Memory B cell (primary cell): ENCODE results near the gene FAM193B.
A peak's percentile ranks its signal among the peaks of the same experiment; 100 is the strongest.

Experiments used
- ATAC-seq: fragments of 150-1000 bp; cut with Tn5 transposase; 2 replicates; pipeline ENCODE4 v1.10.0; 2021; ENCODE audit warnings: low read depth, mild to moderate bottlenecking, moderate library complexity
- DNase-seq, 2 donors: peaks; one replicate each; pipeline ENCODE4 v3.0.0; 2022; ENCODE audit warnings: low spot score in 2 of 2
- H3K27ac Mint-ChIP-seq: one replicate; pipeline ENCODE4 v1.8.0; 2022; ENCODE audit warnings: mild to moderate bottlenecking, moderate library complexity, mixed read lengths
- H3K27me3 Mint-ChIP-seq: one replicate; pipeline ENCODE4 v1.8.0; 2022; ENCODE audit warnings: mixed read lengths
- H3K36me3 Mint-ChIP-seq: one replicate; pipeline ENCODE4 v1.8.0; 2022; ENCODE audit warnings: mild to moderate bottlenecking, mixed read lengths
- H3K4me1 Mint-ChIP-seq: one replicate; pipeline ENCODE4 v1.8.0; 2022; ENCODE audit warnings: mixed read lengths
- H3K4me3 Mint-ChIP-seq: one replicate; pipeline ENCODE4 v1.8.0; 2022; ENCODE audit warnings: mild to moderate bottlenecking, moderate library complexity, mixed read lengths
- H3K9me3 Mint-ChIP-seq: one replicate; pipeline ENCODE4 v1.8.0; 2022; ENCODE audit warnings: mixed read lengths

The FAM193B gene

DNA sequence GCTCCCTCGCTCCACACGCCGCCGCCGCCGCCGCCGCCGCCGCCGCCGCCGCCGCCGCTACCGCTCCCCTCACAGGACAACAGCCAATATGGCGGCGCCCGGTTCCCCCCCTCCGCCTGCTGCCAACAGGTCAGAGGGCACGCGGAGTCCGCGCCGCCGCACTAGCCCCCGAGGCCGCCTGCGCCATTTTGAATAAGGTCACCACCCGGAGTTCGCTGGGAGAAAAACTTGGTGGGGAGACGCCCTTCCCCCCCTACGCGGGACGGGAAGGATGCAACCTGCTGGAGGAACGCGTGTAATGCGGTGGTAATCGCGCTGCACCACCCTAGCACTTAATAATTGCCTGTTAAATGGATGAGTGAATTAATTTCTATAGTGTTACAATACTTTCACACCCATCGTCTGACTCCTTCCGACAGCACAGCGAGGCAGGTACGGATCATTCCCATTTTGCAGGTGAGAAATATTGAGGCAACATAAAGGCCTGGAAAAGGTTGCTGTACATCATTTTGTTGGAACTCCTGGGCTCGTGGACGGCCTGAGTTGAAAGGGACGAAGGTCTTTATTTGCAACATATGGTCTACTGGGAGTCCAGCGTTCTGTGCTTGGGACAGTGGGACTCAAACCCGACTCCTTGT is at the start of gene FAM193B:
Gene FAM193B, minus strand, starts transcription at position 90 of the 638 bp plus-strand sequence. CDS start 105 bp downstream, outside the sequence.
- Mint-ChIP-seq H3K27ac (peak within 1 kb of the TSS; percentile 80), H3K4me3 (peak within 1 kb of the TSS; percentile 83), H3K27me3 (no peaks in the 10 kb centered on the region), H3K9me3 (no peaks in the 10 kb centered on the region), H3K36me3 (peaks cover 3% of the 10 kb centered on the region), H3K4me1 (peaks cover 21% of the 10 kb centered on the region)
- DNase-seq (peak; percentile 91 to 96), ATAC-seq (peak; percentile 97)

- Mint-ChIP-seq H3K4me1 (peaks cover 32% of the 10 kb centered on the region), H3K4me3 (no peak overlapping the region), H3K27me3 (no peaks in the 10 kb centered on the region), H3K9me3 (no peaks in the 10 kb centered on the region), H3K27ac (no peak overlapping the region), H3K36me3 (peaks cover 2% of the 10 kb centered on the region)
- DNase-seq (no peak), ATAC-seq (no peak)
Measured at GRCh38 chr5:177604116-177604521, 49.8 kb upstream of the FAM193B start.

- peaks cover 2% of the 10 kb centered on the region for H3K36me3 Mint-ChIP-seq
- H3K4me3 Mint-ChIP-seq, result no peak overlapping the region
- H3K27ac Mint-ChIP-seq, result peak overlapping the region; percentile 49
- ATAC-seq (no peak), DNase-seq (no peak)
- no peaks in the 10 kb centered on the region for H3K27me3 Mint-ChIP-seq
- H3K4me1 Mint-ChIP-seq, result peaks cover 35% of the 10 kb centered on the region
- H3K9me3 Mint-ChIP-seq, result no peaks in the 10 kb centered on the region
Measured at GRCh38 chr5:177603631-177604030, 49.3 kb upstream of the FAM193B start.

- ATAC-seq, result no peak
- Mint-ChIP-seq H3K4me3 (no peak overlapping the region), H3K36me3 (peaks cover 2% of the 10 kb centered on the region), H3K27me3 (no peaks in the 10 kb centered on the region), H3K4me1 (peaks cover 38% of the 10 kb centered on the region), H3K27ac (peak overlapping the region; percentile 49), H3K9me3 (no peaks in the 10 kb centered on the region)
- no peak for DNase-seq
Measured at GRCh38 chr5:177602458-177602830, 48.1 kb upstream of the FAM193B start.

- DNase-seq (no peak), ATAC-seq (no peak)
- peaks cover 34% of the 10 kb centered on the region for H3K4me1 Mint-ChIP-seq
- H3K27me3 Mint-ChIP-seq, result no peaks in the 10 kb centered on the region
- H3K27ac Mint-ChIP-seq, result peak overlapping the region; percentile 49
- H3K36me3 Mint-ChIP-seq, result peaks cover 2% of the 10 kb centered on the region
- H3K9me3 Mint-ChIP-seq, result no peaks in the 10 kb centered on the region
- H3K4me3 Mint-ChIP-seq, result peak overlapping the region; percentile 92
Measured at GRCh38 chr5:177601577-177602457, 47.5 kb upstream of the FAM193B start.

DNA sequence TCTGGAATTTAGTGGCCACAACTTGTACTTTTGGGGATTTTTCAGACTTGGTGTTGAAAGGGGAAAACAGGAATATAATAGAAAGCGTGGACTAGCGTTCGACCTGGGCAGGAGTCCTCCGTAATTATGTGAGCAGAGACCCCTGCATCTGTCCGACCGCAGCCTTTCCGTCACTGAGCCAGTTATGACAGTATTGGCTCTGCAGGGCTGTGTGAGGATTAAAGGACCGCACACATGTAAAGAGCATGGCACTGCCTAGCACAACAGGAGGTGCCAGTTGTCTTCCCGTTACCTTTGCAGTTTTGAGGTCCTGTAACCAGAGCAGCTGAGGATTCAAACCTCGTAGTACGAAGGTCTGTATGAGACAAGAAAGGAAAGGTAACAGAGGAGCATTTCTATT is 46.8 kb upstream of the FAM193B start:
- peaks cover 6% of the 10 kb centered on the region for H3K36me3 Mint-ChIP-seq
- peaks cover 28% of the 10 kb centered on the region for H3K4me1 Mint-ChIP-seq
- H3K9me3 Mint-ChIP-seq, result no peaks in the 10 kb centered on the region
- peak overlapping the region; percentile 92 for H3K27ac Mint-ChIP-seq
- no peak for DNase-seq
- ATAC-seq, result no peak
- no peaks in the 10 kb centered on the region for H3K27me3 Mint-ChIP-seq
- peak overlapping the region; percentile 92 for H3K4me3 Mint-ChIP-seq

DNA sequence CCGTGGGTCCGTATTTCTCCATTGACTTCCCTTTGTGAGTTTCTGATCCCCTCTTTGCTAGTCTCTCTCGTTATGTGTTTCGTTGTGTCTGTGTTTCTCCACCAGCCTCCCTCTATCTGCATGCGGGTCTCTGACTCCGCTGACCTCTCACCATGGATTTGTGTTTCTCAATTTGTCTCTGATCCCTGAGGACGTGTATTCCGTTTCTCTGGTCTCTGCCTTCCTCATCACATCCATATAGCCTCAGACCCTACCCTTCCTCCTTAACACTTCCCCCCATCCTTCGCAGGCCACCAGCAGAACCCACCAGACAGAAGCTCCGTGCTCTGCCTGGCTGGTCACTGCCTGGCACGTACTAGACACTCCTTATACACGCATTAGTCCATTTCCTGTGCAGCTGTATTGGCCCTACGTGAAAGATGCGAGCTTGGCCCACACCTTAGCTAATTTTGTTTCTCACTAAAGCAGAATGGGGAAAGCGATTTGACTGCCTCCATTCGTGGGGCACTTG is 46.2 kb upstream of the FAM193B start:
- peaks cover 28% of the 10 kb centered on the region for H3K4me1 Mint-ChIP-seq
- DNase-seq, result no peak
- peak overlapping the region; percentile 92 for H3K27ac Mint-ChIP-seq
- no peaks in the 10 kb centered on the region for H3K27me3 Mint-ChIP-seq
- peak overlapping the region; percentile 92 for H3K4me3 Mint-ChIP-seq
- H3K9me3 Mint-ChIP-seq, result no peaks in the 10 kb centered on the region
- peaks cover 8% of the 10 kb centered on the region for H3K36me3 Mint-ChIP-seq
- peak; percentile 18 for ATAC-seq

DNA sequence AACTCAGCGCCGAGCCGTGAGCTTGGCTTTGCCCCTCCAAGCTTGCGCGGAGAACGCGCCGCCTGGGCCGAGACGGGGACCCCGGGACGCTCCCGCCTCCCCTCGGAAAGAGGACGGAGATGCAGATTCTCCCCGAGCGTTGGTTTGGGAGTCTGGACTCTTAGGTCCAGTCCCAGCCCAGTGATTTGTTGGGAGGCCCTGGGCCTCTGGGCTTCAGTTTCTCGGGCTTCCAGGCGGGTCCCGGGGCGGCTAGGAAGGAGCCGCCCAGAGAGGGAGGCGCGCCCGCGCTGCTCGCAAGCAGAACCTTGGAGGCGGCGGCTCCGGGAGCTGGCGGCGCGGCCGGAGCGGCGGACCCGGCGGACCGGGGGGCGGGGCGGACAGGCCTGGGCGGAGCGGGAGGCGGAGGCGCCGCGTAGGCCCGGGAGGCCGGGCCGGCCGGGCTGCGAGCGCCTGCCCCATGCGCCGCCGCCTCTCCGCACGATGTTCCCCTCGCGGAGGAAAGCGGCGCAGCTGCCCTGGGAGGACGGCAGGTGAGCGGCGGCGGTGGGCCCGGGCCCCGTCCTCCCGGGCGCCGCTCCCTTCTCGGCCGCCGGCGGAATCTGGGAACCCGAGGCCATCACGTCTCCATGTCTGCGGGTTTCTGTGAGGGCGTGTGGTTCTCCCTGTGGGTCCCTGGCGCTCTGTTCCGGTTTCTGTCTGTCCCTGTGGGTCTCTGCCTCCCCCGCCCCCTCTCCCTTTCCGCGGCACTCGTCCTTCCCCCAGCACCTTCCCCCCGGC is 45.6 kb upstream of the FAM193B start, which contains the start of gene B4GALT7:
Gene B4GALT7, plus strand, starts transcription at position 402 of the 777 bp plus-strand sequence. Its CDS starts 79 bp downstream, at position 481.
- peak; percentile 63 to 94 for DNase-seq
- Mint-ChIP-seq H3K9me3 (no peaks in the 10 kb centered on the region), H3K27me3 (no peaks in the 10 kb centered on the region)

DNA sequence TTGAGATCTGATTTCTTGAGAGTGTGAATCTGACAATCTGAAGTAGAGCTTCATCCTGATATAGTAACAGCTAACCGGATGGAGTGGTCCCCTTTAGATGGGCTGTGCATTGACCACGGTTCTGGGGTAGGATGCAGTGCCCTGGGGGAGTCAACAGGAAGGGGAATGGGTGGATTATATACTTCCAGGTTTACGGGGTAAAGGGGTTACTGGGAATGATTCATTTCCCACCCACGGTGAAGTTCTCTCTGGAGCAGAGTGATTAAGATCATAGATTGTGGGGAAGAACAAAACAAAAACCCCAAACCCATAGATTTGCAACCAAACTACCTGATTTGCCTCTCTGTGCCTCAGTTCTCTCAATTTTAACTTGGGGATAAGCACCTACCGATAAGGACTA is 44.1 kb upstream of the FAM193B start:
- Mint-ChIP-seq H3K4me3 (peak overlapping the region; percentile 79), H3K9me3 (no peaks in the 10 kb centered on the region), H3K27me3 (no peaks in the 10 kb centered on the region), H3K4me1 (peaks cover 24% of the 10 kb centered on the region), H3K27ac (no peak overlapping the region), H3K36me3 (peaks cover 22% of the 10 kb centered on the region)
- DNase-seq (no peak), ATAC-seq (no peak)

More for the DNA sequence above, 45.6 kb upstream of the FAM193B start, which contains the start of gene B4GALT7:
- Mint-ChIP-seq H3K36me3 (peaks cover 12% of the 10 kb centered on the region), H3K27ac (peak within 1 kb of the TSS; percentile 92), H3K4me3 (peak within 1 kb of the TSS; percentile 92), H3K4me1 (peaks cover 21% of the 10 kb centered on the region)
- ATAC-seq, result peak; percentile 83

DNA sequence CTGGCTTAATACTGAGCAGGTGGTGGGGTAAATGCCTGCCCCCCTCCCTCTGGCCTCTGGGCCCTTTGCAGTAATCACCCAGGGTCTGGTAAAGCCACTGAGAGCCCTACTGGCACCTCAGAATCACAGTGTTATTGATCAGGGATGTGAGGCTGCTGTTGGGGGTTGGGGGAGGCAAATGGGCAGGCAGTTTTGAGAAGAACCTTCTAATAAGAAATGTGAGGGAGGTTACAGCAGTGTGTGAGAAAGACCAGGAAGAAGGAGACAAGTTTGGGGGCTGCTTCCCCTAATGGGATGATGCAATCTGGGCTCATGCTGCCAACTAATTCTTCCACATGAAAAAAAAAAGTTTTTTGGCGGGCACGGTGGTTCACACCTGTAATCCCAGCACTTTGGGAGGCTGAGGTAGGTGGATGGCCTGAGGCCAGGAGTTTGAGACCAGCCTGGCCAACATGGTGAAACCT is 42.4 kb upstream of the FAM193B start:
- Mint-ChIP-seq H3K36me3 (peaks cover 24% of the 10 kb centered on the region), H3K4me1 (peaks cover 23% of the 10 kb centered on the region), H3K27ac (no peak overlapping the region), H3K9me3 (no peaks in the 10 kb centered on the region), H3K27me3 (no peaks in the 10 kb centered on the region), H3K4me3 (no peak overlapping the region)
- ATAC-seq (no peak), DNase-seq (no peak)

DNA sequence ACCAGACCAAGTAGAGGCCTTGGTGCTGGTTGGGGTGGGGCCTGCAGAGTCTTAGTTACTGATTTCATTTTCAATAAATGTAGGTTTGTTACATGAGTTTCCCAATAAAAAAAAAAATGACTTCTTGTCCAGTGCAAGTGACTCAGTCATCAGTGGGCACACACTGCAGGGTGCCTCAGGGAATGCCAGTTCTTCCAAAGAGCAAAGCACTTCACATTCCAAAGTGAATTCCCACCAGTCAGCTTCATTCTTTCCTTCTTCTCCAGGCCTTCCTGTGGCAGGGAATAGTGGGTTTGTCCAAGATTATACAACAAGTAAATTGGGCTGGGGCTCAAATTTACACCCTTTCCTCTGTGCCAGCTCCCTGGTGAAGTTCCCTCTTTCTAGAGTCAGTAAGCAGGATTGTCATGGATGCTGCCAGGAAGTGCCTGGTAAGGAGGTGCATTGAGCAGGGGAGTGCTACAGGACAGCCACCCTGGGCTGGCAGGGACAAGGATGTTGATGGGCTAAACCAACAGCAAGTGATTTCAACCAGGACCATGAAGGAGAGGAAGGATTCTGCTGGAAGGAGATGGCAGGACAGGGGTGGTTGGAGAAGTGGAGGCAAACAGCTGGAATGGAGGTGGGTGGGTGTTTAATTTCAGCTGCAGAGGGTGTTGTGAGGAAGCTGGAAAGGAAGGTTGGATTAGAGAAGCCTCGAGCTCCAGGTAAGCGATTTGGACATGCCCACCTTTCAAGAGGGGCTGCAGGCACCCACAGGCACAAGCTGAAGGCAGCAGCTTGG is 41.8 kb upstream of the FAM193B start:
- H3K36me3 Mint-ChIP-seq, result peaks cover 24% of the 10 kb centered on the region
- no peak overlapping the region for H3K27ac Mint-ChIP-seq
- H3K9me3 Mint-ChIP-seq, result no peaks in the 10 kb centered on the region
- peaks cover 25% of the 10 kb centered on the region for H3K4me1 Mint-ChIP-seq
- no peaks in the 10 kb centered on the region for H3K27me3 Mint-ChIP-seq
- ATAC-seq, result no peak
- DNase-seq, result no peak
- H3K4me3 Mint-ChIP-seq, result no peak overlapping the region

DNA sequence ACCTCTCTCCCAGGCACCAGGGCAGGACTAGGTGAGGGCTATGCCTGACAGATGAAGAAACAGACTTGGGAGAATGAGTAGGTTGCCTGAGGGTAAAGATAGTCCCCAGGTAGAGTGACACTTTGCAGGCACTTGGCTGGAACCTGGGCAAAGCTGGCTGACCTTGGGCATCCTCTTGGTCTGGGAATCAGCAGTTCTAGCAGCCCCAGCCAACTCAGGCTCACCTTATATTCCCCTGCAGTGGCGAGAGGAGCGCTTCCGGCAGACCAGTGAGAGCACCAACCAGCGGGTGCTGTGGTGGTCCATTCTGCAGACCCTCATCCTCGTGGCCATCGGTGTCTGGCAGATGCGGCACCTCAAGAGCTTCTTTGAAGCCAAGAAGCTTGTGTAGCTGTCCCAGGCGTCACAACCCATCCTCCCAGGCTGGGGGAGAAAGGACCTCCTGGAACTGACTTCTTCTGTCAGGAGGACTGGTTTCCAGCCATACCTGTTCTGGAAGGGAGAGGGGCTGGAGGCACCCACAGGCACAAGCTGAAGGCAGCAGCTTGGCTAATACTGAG is 40.7 kb upstream of the FAM193B start:
- Mint-ChIP-seq H3K4me3 (no peak overlapping the region), H3K27me3 (peaks cover 1% of the 10 kb centered on the region), H3K4me1 (peaks cover 17% of the 10 kb centered on the region), H3K9me3 (no peaks in the 10 kb centered on the region), H3K27ac (no peak overlapping the region), H3K36me3 (peaks cover 24% of the 10 kb centered on the region)
- ATAC-seq (no peak), DNase-seq (no peak)

- Mint-ChIP-seq H3K36me3 (peaks cover 24% of the 10 kb centered on the region), H3K9me3 (no peaks in the 10 kb centered on the region), H3K27ac (no peak overlapping the region), H3K4me3 (no peak overlapping the region), H3K4me1 (peaks cover 15% of the 10 kb centered on the region), H3K27me3 (peaks cover 1% of the 10 kb centered on the region)
- ATAC-seq (no peak), DNase-seq (no peak)
Measured at GRCh38 chr5:177594071-177594470, 39.7 kb upstream of the FAM193B start.
